Tibial nerve (tissue), 3 donors: ENCODE data around the gene COQ8A.

Experiments
- CTCF ChIP-seq, 5 experiments: fragments of 200-600 bp in 3 of 5; fragments of 450-650 bp in 2 of 5; sonication (generic) in 3 of 5; IDR thresholded peaks; one replicate each; pipeline ENCODE4 v1.5.1; 2016 to 2019; ENCODE audit warnings: antibody characterized with exemption in 5 of 5, mild to moderate bottlenecking in 3 of 5, moderate library complexity in 2 of 5
- POLR2A ChIP-seq, 2 donors: fragments of 450-650 bp; IDR thresholded peaks; one replicate each; pipeline ENCODE4 v1.6.1; 2017; ENCODE audit warnings: antibody characterized with exemption in 2 of 2, mild to moderate bottlenecking in 2 of 2, moderate library complexity in 2 of 2

GRCh38 chr1:226942392-226942791, 2.3 kb downstream of the COQ8A start:
- TF ChIP-seq CTCF (IDR thresholded peaks at IDR 0.05) = no peak
- no peak for TF ChIP-seq POLR2A (IDR thresholded peaks at IDR 0.05)
